Measurements from ENCODE around the gene PELO.
"Not testable (repeated sequence)": the region's sequence is repeated elsewhere in the genome, so short reads cannot be mapped to it uniquely, and the experiment has no call there.

PELO gene

GRCh38 chr5:52743529-52743928 is 44.2 kb upstream of the PELO start:
- H3K27ac ChIP-seq = no peak overlapping the region
- no peak overlapping the region for H2AFZ ChIP-seq (ENCODE audit: low read depth)
- H3K9ac ChIP-seq = no peak overlapping the region
- H3K79me2 ChIP-seq (ENCODE audit: insufficient read depth, low read depth) = no peaks in the 10 kb centered on the region
- H3K36me3 ChIP-seq (ENCODE audit: insufficient read depth) = no peaks in the 10 kb centered on the region
- no peaks in the 10 kb centered on the region for H4K20me1 ChIP-seq (ENCODE audit: insufficient read depth)
- H3K4me2 ChIP-seq = no peak overlapping the region
- TF ChIP-seq, protein P1, sequence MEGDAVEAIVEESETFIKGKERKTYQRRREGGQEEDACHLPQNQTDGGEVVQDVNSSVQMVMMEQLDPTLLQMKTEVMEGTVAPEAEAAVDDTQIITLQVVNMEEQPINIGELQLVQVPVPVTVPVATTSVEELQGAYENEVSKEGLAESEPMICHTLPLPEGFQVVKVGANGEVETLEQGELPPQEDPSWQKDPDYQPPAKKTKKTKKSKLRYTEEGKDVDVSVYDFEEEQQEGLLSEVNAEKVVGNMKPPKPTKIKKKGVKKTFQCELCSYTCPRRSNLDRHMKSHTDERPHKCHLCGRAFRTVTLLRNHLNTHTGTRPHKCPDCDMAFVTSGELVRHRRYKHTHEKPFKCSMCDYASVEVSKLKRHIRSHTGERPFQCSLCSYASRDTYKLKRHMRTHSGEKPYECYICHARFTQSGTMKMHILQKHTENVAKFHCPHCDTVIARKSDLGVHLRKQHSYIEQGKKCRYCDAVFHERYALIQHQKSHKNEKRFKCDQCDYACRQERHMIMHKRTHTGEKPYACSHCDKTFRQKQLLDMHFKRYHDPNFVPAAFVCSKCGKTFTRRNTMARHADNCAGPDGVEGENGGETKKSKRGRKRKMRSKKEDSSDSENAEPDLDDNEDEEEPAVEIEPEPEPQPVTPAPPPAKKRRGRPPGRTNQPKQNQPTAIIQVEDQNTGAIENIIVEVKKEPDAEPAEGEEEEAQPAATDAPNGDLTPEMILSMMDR (conservative IDR thresholded peaks at IDR 0.05; ENCODE audit: low read depth, low read length) = no peak
- H3K4me3 ChIP-seq (IDR thresholded peaks at IDR 0.05; ENCODE audit: insufficient read depth, low read depth, low read length) = no peak overlapping the region
- no peaks in the 10 kb centered on the region for H3K27me3 ChIP-seq (ENCODE audit: insufficient read depth, low read depth)
- no peaks in the 10 kb centered on the region for H3K4me1 ChIP-seq (ENCODE audit: low read depth, poor library complexity, severe bottlenecking)

DNA sequence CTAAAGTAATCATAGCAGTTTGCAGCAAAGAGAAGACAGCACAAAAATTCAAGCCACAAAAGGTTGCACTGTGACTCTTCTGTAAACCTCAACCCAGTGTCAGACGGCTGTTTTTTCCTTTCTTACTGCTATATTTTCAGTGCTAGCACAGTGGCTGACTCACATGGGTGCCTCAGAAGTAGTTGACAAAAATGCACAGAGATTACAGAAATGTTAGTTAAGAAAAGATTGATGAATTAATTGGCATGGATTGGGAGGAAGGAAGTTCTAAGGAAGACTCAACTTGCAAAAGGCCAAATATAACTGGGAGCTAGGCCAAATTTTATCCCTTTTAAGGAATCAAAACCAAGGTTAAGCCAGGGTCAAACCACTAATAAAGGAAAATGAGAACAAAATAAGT is 43.7 kb upstream of the PELO start:
- TF ChIP-seq, protein P1 (conservative IDR thresholded peaks at IDR 0.05; ENCODE audit: low read depth, low read length) = no peak
- no peak overlapping the region for H3K27ac ChIP-seq
- H3K79me2 ChIP-seq (ENCODE audit: insufficient read depth, low read depth) = no peaks in the 10 kb centered on the region
- H3K36me3 ChIP-seq (ENCODE audit: insufficient read depth) = no peaks in the 10 kb centered on the region
- H3K4me3 ChIP-seq (IDR thresholded peaks at IDR 0.05; ENCODE audit: insufficient read depth, low read depth, low read length) = no peak overlapping the region
- no peak overlapping the region for H3K4me2 ChIP-seq
- no peak overlapping the region for H2AFZ ChIP-seq (ENCODE audit: low read depth)
- no peaks in the 10 kb centered on the region for H3K4me1 ChIP-seq (ENCODE audit: low read depth, poor library complexity, severe bottlenecking)
- H3K9ac ChIP-seq = no peak overlapping the region
- no peaks in the 10 kb centered on the region for H4K20me1 ChIP-seq (ENCODE audit: insufficient read depth)
- no peaks in the 10 kb centered on the region for H3K27me3 ChIP-seq (ENCODE audit: insufficient read depth, low read depth)

DNA sequence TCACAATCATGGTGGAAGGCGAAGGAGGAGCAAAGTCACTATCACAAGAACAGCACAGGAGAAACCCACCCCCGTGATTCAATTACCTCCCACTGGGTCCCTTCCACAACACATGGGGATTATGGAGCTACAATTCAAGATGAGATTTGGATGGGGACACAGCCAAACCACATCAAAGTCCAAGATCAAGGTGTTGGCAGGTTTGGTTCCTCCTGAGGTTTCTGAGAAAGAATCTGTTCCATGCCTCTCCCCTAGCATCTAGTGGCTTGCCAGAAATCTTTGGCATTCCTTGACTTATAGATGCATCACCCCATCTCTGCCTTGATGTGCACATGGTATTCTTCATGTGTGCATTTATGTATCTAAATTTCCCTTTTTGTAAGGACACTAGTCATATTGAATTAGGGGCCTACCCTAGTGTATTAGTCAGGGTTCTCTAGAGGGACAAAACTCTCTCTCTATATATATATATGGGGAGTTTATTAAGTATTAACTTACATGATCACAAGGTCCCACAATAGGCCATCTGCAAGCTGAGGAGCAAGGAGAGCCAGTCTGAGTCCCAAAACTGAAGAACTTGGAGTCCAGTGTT is 42.8 kb upstream of the PELO start:
- not testable (repeated sequence) for H3K4me3 ChIP-seq (IDR thresholded peaks at IDR 0.05; ENCODE audit: insufficient read depth, low read depth, low read length); H3K36me3 ChIP-seq (ENCODE audit: insufficient read depth); H3K79me2 ChIP-seq (ENCODE audit: insufficient read depth, low read depth); H2AFZ ChIP-seq (ENCODE audit: low read depth); H4K20me1 ChIP-seq (ENCODE audit: insufficient read depth); H3K9ac ChIP-seq; H3K4me1 ChIP-seq (ENCODE audit: low read depth, poor library complexity, severe bottlenecking); H3K27me3 ChIP-seq (ENCODE audit: insufficient read depth, low read depth); H3K27ac ChIP-seq; H3K4me2 ChIP-seq

GRCh38 chr5:52746539-52746938 is 41.2 kb upstream of the PELO start:
- H3K4me2 ChIP-seq = no peak overlapping the region
- H2AFZ ChIP-seq (ENCODE audit: low read depth) = no peak overlapping the region
- H3K4me3 ChIP-seq (IDR thresholded peaks at IDR 0.05; ENCODE audit: insufficient read depth, low read depth, low read length) = no peak overlapping the region
- H3K27me3 ChIP-seq (ENCODE audit: insufficient read depth, low read depth) = no peaks in the 10 kb centered on the region
- no peaks in the 10 kb centered on the region for H3K79me2 ChIP-seq (ENCODE audit: insufficient read depth, low read depth)
- H3K4me1 ChIP-seq (ENCODE audit: low read depth, poor library complexity, severe bottlenecking) = no peaks in the 10 kb centered on the region
- TF ChIP-seq, protein P1 (conservative IDR thresholded peaks at IDR 0.05; ENCODE audit: low read depth, low read length) = no peak
- no peaks in the 10 kb centered on the region for H4K20me1 ChIP-seq (ENCODE audit: insufficient read depth)
- H3K27ac ChIP-seq = no peak overlapping the region
- no peaks in the 10 kb centered on the region for H3K36me3 ChIP-seq (ENCODE audit: insufficient read depth)
- H3K9ac ChIP-seq = no peak overlapping the region

DNA sequence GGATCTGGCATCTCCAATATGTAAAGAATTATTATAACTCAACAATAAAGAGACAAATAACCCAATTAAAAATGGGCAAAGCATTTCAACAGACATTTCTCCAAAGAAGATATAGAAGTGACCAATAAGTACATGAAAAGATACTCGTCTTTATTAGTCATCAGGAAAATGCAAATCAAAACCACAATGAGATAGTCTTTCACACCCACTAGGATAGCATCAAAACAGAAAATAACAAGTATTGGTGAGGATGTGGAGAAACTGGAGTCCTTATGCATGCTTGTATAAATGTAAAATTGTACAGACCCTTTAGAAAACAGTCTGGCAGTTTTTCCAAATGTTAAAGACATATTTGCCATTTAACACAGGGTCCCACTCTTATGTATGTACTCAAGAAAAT is 39.1 kb upstream of the PELO start:
- Histone ChIP-seq H2AFZ (ENCODE audit: low read depth) (no peak overlapping the region), H3K27ac (no peak overlapping the region), H3K4me1 (ENCODE audit: low read depth, poor library complexity, severe bottlenecking) (no peaks in the 10 kb centered on the region), H3K79me2 (ENCODE audit: insufficient read depth, low read depth) (no peaks in the 10 kb centered on the region), H3K9ac (no peak overlapping the region), H3K27me3 (ENCODE audit: insufficient read depth, low read depth) (no peaks in the 10 kb centered on the region), H3K4me2 (no peak overlapping the region), H4K20me1 (ENCODE audit: insufficient read depth) (no peaks in the 10 kb centered on the region), H3K4me3 (IDR thresholded peaks at IDR 0.05; ENCODE audit: insufficient read depth, low read depth, low read length) (no peak overlapping the region), H3K36me3 (ENCODE audit: insufficient read depth) (no peaks in the 10 kb centered on the region)
- TF ChIP-seq, protein P1 (conservative IDR thresholded peaks at IDR 0.05; ENCODE audit: low read depth, low read length) = no peak

Measured in KMS-11 (cell line).